HepG2 (cell line): ENCODE measurements around the gene PSD4. TPM values are rescaled to one million over a fixed set of nuclear protein-coding genes. Genes with fewer than 3 reads are reported as not detected.

Experiments
- HOXA5 ChIP-seq: sonication (generic); formaldehyde crosslinking; IDR thresholded peaks from 2 replicates; pipeline ENCODE4 v1.4.0; 2020; ENCODE audit warnings: missing genetic modification reagents
- SMARCC2 ChIP-seq: fragments of 450-650 bp; IDR thresholded peaks from 2 replicates; pipeline ENCODE4 v1.6.1; 2017; ENCODE audit warnings: antibody characterized with exemption, mild to moderate bottlenecking
- ZBTB7B ChIP-seq: sonication (generic); formaldehyde crosslinking; IDR thresholded peaks from 2 replicates; pipeline ENCODE4 v1.4.0; 2020; ENCODE audit warnings: missing genetic modification reagents
- ZNF101 ChIP-seq: sonication (generic); formaldehyde crosslinking; IDR thresholded peaks from 2 replicates; pipeline ENCODE4 v1.4.0; 2020; ENCODE audit warnings: mild to moderate bottlenecking, low read depth, missing genetic modification reagents, borderline replicate concordance
- ZNF235 ChIP-seq: sonication (generic); formaldehyde crosslinking; IDR thresholded peaks from 2 replicates; pipeline ENCODE4 v1.8.1; 2023; ENCODE audit warnings: mild to moderate bottlenecking, missing genetic modification reagents, borderline replicate concordance
- ZNF572 ChIP-seq: sonication (generic); formaldehyde crosslinking; IDR thresholded peaks from 2 replicates; pipeline ENCODE4 v1.5.1; 2020; ENCODE audit warnings: mild to moderate bottlenecking, missing genetic modification reagents
- polyA plus RNA-seq, 8 experiments: library from polyadenylated mRNA; depleted of rRNA in 3 of 8; stranded (reverse) in 7 of 8; unstranded in 1 of 8; fragments of >200 nt; fragmentation: Illumina TruSeq in 4 of 8; extraction: Trizol in 4 of 8; gene quantifications; 2 replicates each; pipeline versions ENCODE4 v1.2.1 to v1.2.3, GENCODE V29; 2011 to 2016; ENCODE audit warnings: low read depth in 4 of 8, missing spikeins in 1 of 8, mixed read lengths in 1 of 8; ENCODE audit not compliant: insufficient read depth in 1 of 8
- total RNA-seq, 5 experiments: library from RNA; depleted of rRNA; stranded (reverse); fragments of >200 nt; fragmentation: Illumina TruSeq; extraction: Trizol; gene quantifications; 2 replicates each; pipeline ENCODE4 v1.2.3, GENCODE V29; 2016; ENCODE audit warnings: low read depth in 1 of 5
- TF ChIP-seq, protein P1 (sequence below): sonication (generic); formaldehyde crosslinking; conservative IDR thresholded peaks from 2 replicates; pipeline ENCODE4 v1.4.0; 2020; ENCODE audit warnings: missing genetic modification reagents
- TF ChIP-seq, protein P2 (sequence below): IDR thresholded peaks from 2 replicates; pipeline ENCODE4 v1.6.1; 2016
- TF ChIP-seq, protein P3 (sequence below): sonication (generic); formaldehyde crosslinking; IDR thresholded peaks from 2 replicates; pipeline ENCODE4 v1.4.0; 2020; ENCODE audit warnings: missing genetic modification reagents
- TF ChIP-seq, protein P4 (sequence below): sonication (generic); formaldehyde crosslinking; IDR thresholded peaks from 2 replicates; pipeline ENCODE4 v1.4.0; 2020; ENCODE audit warnings: mild to moderate bottlenecking, low read depth, missing genetic modification reagents
- TF ChIP-seq, protein P5 (sequence below): sonication (generic); formaldehyde crosslinking; IDR thresholded peaks from 2 replicates; pipeline ENCODE4 v1.5.0; 2020; ENCODE audit warnings: missing genetic modification reagents
- TF ChIP-seq, protein P6 (sequence below): IDR thresholded peaks from 2 replicates; pipeline ENCODE4 v1.6.1; 2016; ENCODE audit warnings: low read depth, missing genetic modification reagents, missing compliant biosample characterization

The PSD4 gene
- total and polyA plus RNA-seq, 2 of the 13 experiments (the other 11 are each of a cell fraction or from before 2014, with no cell fraction given): 5.8 to 9.4 TPM

DNA sequence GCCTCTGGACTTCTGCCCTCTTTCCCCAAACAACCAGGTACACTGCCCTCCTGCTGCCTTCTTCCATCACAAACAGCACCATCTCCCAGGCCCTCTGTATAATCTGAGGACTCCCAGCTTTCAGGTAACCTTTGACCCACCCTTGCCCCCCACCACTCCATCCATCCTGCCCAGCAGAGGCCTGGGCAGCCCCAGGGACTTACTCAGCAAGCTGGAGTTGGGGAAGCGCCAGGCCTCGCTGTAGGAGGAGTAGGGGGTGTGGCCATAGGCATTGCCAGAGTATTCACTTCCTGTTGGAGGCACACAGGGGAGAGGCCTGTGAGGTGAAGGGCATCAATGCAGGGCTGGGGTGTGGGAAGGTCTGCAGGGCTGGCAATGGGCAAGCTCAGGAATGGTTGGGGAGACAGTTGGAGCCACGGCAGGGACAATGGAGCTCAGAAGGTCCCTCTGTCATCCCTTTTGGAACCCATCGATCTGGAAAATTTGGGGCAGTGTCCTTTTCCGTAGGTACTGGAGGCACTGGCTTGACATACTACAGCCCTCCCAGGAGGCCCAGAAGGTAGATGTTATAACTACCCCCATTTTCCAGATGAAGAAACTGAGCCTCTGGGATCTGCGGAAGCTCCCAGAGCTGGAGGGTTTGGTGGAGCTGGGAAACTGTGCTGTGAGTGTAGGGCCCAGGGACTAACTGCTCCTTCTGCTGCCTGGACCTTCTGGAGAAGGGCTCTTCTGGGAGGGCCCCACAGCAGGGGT, 46.3 kb downstream of the PSD4 start (continued):
- TF ChIP-seq, protein P1, sequence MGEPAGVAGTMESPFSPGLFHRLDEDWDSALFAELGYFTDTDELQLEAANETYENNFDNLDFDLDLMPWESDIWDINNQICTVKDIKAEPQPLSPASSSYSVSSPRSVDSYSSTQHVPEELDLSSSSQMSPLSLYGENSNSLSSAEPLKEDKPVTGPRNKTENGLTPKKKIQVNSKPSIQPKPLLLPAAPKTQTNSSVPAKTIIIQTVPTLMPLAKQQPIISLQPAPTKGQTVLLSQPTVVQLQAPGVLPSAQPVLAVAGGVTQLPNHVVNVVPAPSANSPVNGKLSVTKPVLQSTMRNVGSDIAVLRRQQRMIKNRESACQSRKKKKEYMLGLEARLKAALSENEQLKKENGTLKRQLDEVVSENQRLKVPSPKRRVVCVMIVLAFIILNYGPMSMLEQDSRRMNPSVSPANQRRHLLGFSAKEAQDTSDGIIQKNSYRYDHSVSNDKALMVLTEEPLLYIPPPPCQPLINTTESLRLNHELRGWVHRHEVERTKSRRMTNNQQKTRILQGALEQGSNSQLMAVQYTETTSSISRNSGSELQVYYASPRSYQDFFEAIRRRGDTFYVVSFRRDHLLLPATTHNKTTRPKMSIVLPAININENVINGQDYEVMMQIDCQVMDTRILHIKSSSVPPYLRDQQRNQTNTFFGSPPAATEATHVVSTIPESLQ (CRISPR knock-in tag): no peak
- TF ChIP-seq ZBTB7B (CRISPR knock-in tag) (peak; percentile 60; the same call in 1 of the 2 replicates), ZNF101 (CRISPR knock-in tag) (no peak), HOXA5 (CRISPR knock-in tag) (no peak), ZNF572 (CRISPR knock-in tag) (no peak), ZNF235 (CRISPR knock-in tag) (no peak), SMARCC2 (no peak)
- TF ChIP-seq, protein P2, sequence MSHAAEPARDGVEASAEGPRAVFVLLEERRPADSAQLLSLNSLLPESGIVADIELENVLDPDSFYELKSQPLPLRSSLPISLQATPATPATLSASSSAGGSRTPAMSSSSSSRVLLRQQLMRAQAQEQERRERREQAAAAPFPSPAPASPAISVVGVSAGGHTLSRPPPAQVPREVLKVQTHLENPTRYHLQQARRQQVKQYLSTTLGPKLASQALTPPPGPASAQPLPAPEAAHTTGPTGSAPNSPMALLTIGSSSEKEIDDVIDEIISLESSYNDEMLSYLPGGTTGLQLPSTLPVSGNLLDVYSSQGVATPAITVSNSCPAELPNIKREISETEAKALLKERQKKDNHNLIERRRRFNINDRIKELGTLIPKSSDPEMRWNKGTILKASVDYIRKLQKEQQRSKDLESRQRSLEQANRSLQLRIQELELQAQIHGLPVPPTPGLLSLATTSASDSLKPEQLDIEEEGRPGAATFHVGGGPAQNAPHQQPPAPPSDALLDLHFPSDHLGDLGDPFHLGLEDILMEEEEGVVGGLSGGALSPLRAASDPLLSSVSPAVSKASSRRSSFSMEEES (CRISPR knock-in tag): no peak
- TF ChIP-seq, protein P3, sequence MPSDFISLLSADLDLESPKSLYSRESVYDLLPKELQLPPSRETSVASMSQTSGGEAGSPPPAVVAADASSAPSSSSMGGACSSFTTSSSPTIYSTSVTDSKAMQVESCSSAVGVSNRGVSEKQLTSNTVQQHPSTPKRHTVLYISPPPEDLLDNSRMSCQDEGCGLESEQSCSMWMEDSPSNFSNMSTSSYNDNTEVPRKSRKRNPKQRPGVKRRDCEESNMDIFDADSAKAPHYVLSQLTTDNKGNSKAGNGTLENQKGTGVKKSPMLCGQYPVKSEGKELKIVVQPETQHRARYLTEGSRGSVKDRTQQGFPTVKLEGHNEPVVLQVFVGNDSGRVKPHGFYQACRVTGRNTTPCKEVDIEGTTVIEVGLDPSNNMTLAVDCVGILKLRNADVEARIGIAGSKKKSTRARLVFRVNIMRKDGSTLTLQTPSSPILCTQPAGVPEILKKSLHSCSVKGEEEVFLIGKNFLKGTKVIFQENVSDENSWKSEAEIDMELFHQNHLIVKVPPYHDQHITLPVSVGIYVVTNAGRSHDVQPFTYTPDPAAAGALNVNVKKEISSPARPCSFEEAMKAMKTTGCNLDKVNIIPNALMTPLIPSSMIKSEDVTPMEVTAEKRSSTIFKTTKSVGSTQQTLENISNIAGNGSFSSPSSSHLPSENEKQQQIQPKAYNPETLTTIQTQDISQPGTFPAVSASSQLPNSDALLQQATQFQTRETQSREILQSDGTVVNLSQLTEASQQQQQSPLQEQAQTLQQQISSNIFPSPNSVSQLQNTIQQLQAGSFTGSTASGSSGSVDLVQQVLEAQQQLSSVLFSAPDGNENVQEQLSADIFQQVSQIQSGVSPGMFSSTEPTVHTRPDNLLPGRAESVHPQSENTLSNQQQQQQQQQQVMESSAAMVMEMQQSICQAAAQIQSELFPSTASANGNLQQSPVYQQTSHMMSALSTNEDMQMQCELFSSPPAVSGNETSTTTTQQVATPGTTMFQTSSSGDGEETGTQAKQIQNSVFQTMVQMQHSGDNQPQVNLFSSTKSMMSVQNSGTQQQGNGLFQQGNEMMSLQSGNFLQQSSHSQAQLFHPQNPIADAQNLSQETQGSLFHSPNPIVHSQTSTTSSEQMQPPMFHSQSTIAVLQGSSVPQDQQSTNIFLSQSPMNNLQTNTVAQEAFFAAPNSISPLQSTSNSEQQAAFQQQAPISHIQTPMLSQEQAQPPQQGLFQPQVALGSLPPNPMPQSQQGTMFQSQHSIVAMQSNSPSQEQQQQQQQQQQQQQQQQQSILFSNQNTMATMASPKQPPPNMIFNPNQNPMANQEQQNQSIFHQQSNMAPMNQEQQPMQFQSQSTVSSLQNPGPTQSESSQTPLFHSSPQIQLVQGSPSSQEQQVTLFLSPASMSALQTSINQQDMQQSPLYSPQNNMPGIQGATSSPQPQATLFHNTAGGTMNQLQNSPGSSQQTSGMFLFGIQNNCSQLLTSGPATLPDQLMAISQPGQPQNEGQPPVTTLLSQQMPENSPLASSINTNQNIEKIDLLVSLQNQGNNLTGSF: 0 out of 2 replicates have a peak, but pooled peaks have one; percentile 23
- TF ChIP-seq, protein P4, sequence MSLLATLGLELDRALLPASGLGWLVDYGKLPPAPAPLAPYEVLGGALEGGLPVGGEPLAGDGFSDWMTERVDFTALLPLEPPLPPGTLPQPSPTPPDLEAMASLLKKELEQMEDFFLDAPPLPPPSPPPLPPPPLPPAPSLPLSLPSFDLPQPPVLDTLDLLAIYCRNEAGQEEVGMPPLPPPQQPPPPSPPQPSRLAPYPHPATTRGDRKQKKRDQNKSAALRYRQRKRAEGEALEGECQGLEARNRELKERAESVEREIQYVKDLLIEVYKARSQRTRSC (CRISPR knock-in tag): no peak
- TF ChIP-seq, protein P5, sequence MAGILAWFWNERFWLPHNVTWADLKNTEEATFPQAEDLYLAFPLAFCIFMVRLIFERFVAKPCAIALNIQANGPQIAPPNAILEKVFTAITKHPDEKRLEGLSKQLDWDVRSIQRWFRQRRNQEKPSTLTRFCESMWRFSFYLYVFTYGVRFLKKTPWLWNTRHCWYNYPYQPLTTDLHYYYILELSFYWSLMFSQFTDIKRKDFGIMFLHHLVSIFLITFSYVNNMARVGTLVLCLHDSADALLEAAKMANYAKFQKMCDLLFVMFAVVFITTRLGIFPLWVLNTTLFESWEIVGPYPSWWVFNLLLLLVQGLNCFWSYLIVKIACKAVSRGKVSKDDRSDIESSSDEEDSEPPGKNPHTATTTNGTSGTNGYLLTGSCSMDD (CRISPR knock-in tag): no peak
- TF ChIP-seq, protein P6, sequence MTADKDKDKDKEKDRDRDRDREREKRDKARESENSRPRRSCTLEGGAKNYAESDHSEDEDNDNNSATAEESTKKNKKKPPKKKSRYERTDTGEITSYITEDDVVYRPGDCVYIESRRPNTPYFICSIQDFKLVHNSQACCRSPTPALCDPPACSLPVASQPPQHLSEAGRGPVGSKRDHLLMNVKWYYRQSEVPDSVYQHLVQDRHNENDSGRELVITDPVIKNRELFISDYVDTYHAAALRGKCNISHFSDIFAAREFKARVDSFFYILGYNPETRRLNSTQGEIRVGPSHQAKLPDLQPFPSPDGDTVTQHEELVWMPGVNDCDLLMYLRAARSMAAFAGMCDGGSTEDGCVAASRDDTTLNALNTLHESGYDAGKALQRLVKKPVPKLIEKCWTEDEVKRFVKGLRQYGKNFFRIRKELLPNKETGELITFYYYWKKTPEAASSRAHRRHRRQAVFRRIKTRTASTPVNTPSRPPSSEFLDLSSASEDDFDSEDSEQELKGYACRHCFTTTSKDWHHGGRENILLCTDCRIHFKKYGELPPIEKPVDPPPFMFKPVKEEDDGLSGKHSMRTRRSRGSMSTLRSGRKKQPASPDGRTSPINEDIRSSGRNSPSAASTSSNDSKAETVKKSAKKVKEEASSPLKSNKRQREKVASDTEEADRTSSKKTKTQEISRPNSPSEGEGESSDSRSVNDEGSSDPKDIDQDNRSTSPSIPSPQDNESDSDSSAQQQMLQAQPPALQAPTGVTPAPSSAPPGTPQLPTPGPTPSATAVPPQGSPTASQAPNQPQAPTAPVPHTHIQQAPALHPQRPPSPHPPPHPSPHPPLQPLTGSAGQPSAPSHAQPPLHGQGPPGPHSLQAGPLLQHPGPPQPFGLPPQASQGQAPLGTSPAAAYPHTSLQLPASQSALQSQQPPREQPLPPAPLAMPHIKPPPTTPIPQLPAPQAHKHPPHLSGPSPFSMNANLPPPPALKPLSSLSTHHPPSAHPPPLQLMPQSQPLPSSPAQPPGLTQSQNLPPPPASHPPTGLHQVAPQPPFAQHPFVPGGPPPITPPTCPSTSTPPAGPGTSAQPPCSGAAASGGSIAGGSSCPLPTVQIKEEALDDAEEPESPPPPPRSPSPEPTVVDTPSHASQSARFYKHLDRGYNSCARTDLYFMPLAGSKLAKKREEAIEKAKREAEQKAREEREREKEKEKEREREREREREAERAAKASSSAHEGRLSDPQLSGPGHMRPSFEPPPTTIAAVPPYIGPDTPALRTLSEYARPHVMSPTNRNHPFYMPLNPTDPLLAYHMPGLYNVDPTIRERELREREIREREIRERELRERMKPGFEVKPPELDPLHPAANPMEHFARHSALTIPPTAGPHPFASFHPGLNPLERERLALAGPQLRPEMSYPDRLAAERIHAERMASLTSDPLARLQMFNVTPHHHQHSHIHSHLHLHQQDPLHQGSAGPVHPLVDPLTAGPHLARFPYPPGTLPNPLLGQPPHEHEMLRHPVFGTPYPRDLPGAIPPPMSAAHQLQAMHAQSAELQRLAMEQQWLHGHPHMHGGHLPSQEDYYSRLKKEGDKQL: no peak
